BE2C (cell line): ENCODE measurements around the gene TEX19.
A peak's percentile ranks its signal among the peaks of the same experiment; 100 is the strongest.
"Not testable (repeated sequence)": the region's sequence is repeated elsewhere in the genome, so short reads cannot be mapped to it uniquely, and the experiment has no call there.

ENCODE experiments used
- DNase-seq: peaks from one replicate; pipeline ENCODE4 v3.0.0-alpha.2; 2020
- H3K27me3 ChIP-seq: fragments of 250-450 bp; sonication (Bioruptor Pico); 2 replicates; pipeline ENCODE4 v1.5.1; 2020; ENCODE audit warnings: mild to moderate bottlenecking
- H3K36me3 ChIP-seq: fragments of 250-450 bp; sonication (Bioruptor Pico); 2 replicates; pipeline ENCODE4 v1.5.1; 2020; ENCODE audit warnings: mild to moderate bottlenecking
- H3K4me1 ChIP-seq: fragments of 250-450 bp; sonication (Bioruptor Pico); 2 replicates; pipeline ENCODE4 v1.5.1; 2020
- H3K4me3 ChIP-seq: 2 replicates; pipeline ENCODE4 v1.5.1; 2011; ENCODE audit warnings: low read depth, low read length
- H3K9me3 ChIP-seq: fragments of 250-450 bp; sonication (Bioruptor Pico); 2 replicates; pipeline ENCODE4 v1.5.1; 2020
- CTCF ChIP-seq: IDR thresholded peaks from 2 replicates; pipeline ENCODE4 v1.5.1; 2012; ENCODE audit warnings: mild to moderate bottlenecking, low read depth, low read length

TEX19 gene

GRCh38 chr17:82408938-82409318, 49.9 kb downstream of the TEX19 start:
- Histone ChIP-seq H3K27me3 (no peaks in the 10 kb centered on the region), H3K9me3 (no peaks in the 10 kb centered on the region), H3K4me1 (peaks cover 12% of the 10 kb centered on the region), H3K36me3 (no peaks in the 10 kb centered on the region; the same call in 1 of the 2 replicates), H3K4me3 (no peak overlapping the region)
- no peak for DNase-seq
- no peak for TF ChIP-seq CTCF

GRCh38 chr17:82410014-82410716, 51.1 kb downstream of the TEX19 start:
- no peak overlapping the region for H3K4me3 ChIP-seq
- H3K9me3 ChIP-seq, result no peaks in the 10 kb centered on the region
- no peaks in the 10 kb centered on the region; the same call in 1 of the 2 replicates for H3K36me3 ChIP-seq
- H3K4me1 ChIP-seq, result peaks cover 12% of the 10 kb centered on the region
- TF ChIP-seq CTCF, result no peak
- no peaks in the 10 kb centered on the region for H3K27me3 ChIP-seq
- DNase-seq, result no peak

GRCh38 chr17:82411396-82412053, 52.5 kb downstream of the TEX19 start:
- H3K9me3 ChIP-seq, result no peaks in the 10 kb centered on the region
- no peak for TF ChIP-seq CTCF
- no peak for DNase-seq
- peaks cover 12% of the 10 kb centered on the region for H3K4me1 ChIP-seq
- H3K36me3 ChIP-seq, result no peaks in the 10 kb centered on the region; the same call in 1 of the 2 replicates
- H3K27me3 ChIP-seq, result no peaks in the 10 kb centered on the region
- H3K4me3 ChIP-seq, result no peak overlapping the region

- not testable (repeated sequence) for H3K36me3 ChIP-seq, H3K4me3 ChIP-seq, H3K27me3 ChIP-seq, DNase-seq, H3K9me3 ChIP-seq
- H3K4me1 ChIP-seq, result peaks cover 12% of the 10 kb centered on the region
These were observed 53.0 kb downstream of the TEX19 start for GRCh38 chr17:82412081-82412480.

- no peak for TF ChIP-seq CTCF
- peaks cover 12% of the 10 kb centered on the region for H3K4me1 ChIP-seq
- no peaks in the 10 kb centered on the region; the same call in 1 of the 2 replicates for H3K36me3 ChIP-seq
- no peaks in the 10 kb centered on the region for H3K27me3 ChIP-seq
- no peaks in the 10 kb centered on the region for H3K9me3 ChIP-seq
- peak overlapping the region; percentile 20 for H3K4me3 ChIP-seq
- peak; percentile 79 for DNase-seq
These were observed 53.8 kb downstream of the TEX19 start for GRCh38 chr17:82412535-82413520.
